ENCODE data around the gene PSMB11. TPM values are rescaled to one million over a fixed set of nuclear protein-coding genes. Genes with fewer than 3 reads are reported as not detected.

Gene PSMB11
- total and polyA plus RNA-seq, 2 donors (not counting 3 experiments of a cell fraction or from before 2014, with no cell fraction given), result not detected

- no peak overlapping the region for H3K4me3 ChIP-seq (replicated peaks in 1 of 3; ENCODE audit: insufficient read depth in 1 of 3, low read depth in 1 of 3, low read length in 3 of 3)
- H3K9me1 ChIP-seq (replicated peaks; ENCODE audit: control insufficient read depth, extremely low read depth, insufficient read depth, low read length), result no peaks in the 10 kb centered on the region
- no peak overlapping the region for H3K4me2 ChIP-seq (ENCODE audit: insufficient read depth, low read length)
- peaks cover 37% of the 10 kb centered on the region for H3K79me2 ChIP-seq (ENCODE audit: control insufficient read depth, insufficient read depth, low read length)
- TF ChIP-seq POLR2AphosphoS5 (IDR thresholded peaks at IDR 0.05; ENCODE audit: insufficient read depth, low read depth, low read length) (no peak), MYC (IDR thresholded peaks at IDR 0.05; ENCODE audit: low read depth, low read length) (no peak), GATA2 (IDR thresholded peaks at IDR 0.05; ENCODE audit: insufficient read depth, insufficient read length, low read depth, low read length) (no peak), POLR2A (IDR thresholded peaks at IDR 0.05; ENCODE audit: low read depth, low read length) (no peak), MAX (IDR thresholded peaks at IDR 0.05; ENCODE audit: insufficient read depth, insufficient read length) (no peak), JUN (IDR thresholded peaks at IDR 0.05; ENCODE audit: borderline replicate concordance, insufficient read depth, insufficient read length, low read depth) (no peak), EZH2 (IDR thresholded peaks at IDR 0.05; ENCODE audit: borderline replicate concordance, low read depth, low read length, severe bottlenecking) (no peak), FOS (IDR thresholded peaks at IDR 0.05; ENCODE audit: borderline replicate concordance, insufficient read depth, low read length) (no peak), CTCF (IDR thresholded peaks at IDR 0.05; ENCODE audit: extremely low read depth in 1 of 2, insufficient read depth in 1 of 2, low read depth in 1 of 2, low read length in 2 of 2) (no peak)
- no peaks in the 10 kb centered on the region for H3K9me3 ChIP-seq (replicated peaks; ENCODE audit: control insufficient read depth, insufficient read depth, low read length)
- peaks cover 4% of the 10 kb centered on the region for H4K20me1 ChIP-seq (replicated peaks; ENCODE audit: control insufficient read depth, extremely low read depth, insufficient read depth, low read length)
- H3K27ac ChIP-seq (ENCODE audit: insufficient read depth, low read depth, low read length), result no peak overlapping the region
- POLR2A ChIA-PET, result no interaction called here
- no peaks in the 10 kb centered on the region for H3K27me3 ChIP-seq (ENCODE audit: control insufficient read depth in 2 of 2, insufficient read depth in 2 of 2, low read length in 2 of 2)
- DNase-seq (ENCODE audit: low read depth, low spot score), result no peak
- CTCF ChIA-PET, result interaction anchor here (1.0 to 13.4 kb wide), 3 partner anchors 14 to 75 kb away, joined by 5 to 1071 read pairs (median 19); partner anchors contain the start of gene AJUBA
- dilution Hi-C loops (cut with MboI; ENCODE audit: extremely low pct_ligation_motif_present, low sequenced_read_pairs) (loop anchor here (10.0 kb wide), 1 partner anchor 79 kb away; the partner anchor contains the start of gene AJUBA), intact Hi-C loops (cut with micrococcal nuclease) (no loop called here)
- no peak overlapping the region for H2AFZ ChIP-seq (ENCODE audit: low read depth, low read length)
- no peak overlapping the region for H3K9ac ChIP-seq (replicated peaks; ENCODE audit: extremely low read depth, insufficient read depth, low read length)
- peaks cover 56% of the 10 kb centered on the region in 2 experiments for H3K36me3 ChIP-seq (ENCODE audit: control insufficient read depth in 2 of 2, extremely low read depth in 1 of 2, insufficient read depth in 2 of 2, low read length in 2 of 2)
- no TSS peak for BruUV-seq (replicated peaks)
- no peak for FAIRE-seq
- peaks cover 31% of the 10 kb centered on the region for H3K4me1 ChIP-seq (ENCODE audit: control insufficient read depth, extremely low read depth, insufficient read depth, low read length)
Measured at GRCh38 chr14:23063601-23064000, 21.6 kb downstream of the PSMB11 start.
